ENCODE measurements around the gene CKLF.
"Not testable (repeated sequence)": the region's sequence is repeated elsewhere in the genome, so short reads cannot be mapped to it uniquely, and the experiment has no call there.

The CKLF gene

GRCh38 chr16:66542396-66542795, 10.0 kb upstream of the CKLF start:
- no peak for DNase-seq (ENCODE audit: low read depth, low spot score)

GRCh38 chr16:66543541-66543940, 8.8 kb upstream of the CKLF start:
- no peak for DNase-seq (ENCODE audit: low read depth, low spot score)

GRCh38 chr16:66544016-66544757, 8.2 kb upstream of the CKLF start:
- no peak for DNase-seq (ENCODE audit: low read depth, low spot score)

DNA sequence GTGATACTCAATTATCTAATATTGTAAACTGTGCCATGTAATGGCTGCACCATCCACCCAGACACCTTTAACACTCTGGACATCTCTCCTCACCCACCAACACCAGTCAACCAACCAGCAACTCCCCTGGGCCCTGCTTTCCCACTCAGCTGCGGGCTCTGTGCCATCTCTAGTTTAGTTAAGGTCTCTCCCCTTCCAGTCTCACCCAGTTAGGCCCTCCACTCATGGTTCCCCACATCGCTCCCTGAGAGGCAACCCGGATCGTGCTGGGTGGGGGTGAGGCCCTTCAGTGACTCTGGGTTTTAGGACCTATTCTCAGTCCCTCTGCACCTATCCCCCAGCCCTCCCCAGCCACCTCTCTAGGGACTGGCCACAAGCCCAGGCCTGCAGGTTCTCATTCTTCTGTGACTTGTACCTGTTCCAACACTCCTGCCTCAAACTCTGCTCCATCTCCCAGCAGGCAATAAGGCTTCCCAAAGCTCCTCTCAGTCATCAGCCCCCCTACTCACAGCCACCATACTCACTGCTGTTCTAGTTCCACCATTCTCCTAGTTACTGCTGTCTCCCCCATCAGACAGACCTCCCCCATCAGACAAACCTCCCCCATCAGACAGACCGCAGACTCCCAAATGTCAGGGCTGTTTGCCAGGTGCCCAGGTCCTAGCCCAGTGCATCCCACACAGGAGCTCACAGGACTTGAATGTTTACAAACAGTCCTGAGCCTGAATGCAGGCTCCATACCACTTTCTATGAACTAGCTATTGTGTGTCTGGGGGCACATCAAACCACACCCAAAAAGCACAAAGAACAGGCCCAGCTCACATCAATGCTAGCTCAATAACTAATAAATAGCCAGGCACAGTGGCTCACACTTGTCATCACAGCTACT, 5.0 kb upstream of the CKLF start:
- no peak for DNase-seq (ENCODE audit: low read depth, low spot score)

DNA sequence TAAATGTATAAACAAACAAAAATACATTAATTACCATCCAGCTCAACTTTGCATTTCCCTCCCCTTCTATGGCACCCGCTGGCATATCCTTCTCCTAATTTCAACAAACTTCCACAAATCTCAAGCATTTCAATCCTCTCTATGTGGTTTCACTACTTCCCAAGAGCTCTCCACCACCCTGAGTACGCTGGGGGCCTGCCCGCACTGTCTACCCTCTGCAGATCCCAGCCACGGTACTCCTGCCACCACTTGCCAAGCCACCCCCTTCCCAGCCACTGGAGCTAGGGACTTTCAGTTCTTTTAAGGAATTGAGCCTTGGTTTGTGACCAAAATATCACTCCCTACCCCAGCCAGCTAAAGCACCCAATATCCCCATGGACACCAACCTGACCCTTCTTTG, 4.3 kb upstream of the CKLF start:
- DNase-seq (ENCODE audit: low read depth, low spot score), result no peak

DNA sequence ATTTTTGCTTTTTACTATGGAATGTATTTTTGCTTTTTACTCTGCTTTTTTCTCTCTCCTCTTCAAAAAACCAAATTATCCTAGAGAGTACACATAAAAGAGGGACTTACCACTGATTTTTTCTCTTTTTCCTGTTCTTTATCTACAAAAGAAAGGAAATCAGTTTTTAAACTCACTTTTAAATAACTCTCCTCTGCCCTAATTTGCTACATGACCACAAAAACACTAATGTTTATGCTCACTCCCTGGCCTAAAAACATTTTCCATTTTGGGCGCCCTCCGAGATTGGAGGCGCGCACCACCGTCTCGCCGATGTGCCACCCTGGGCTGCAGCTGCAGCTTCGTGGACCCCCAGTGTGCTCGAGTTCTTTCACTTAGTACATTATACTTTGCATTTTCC, 3.5 kb upstream of the CKLF start:
- DNase-seq (ENCODE audit: low read depth, low spot score), result no peak

GRCh38 chr16:66549284-66550131, 2.9 kb upstream of the CKLF start, which contains the start of gene TK2:
Gene TK2 (minus strand): TSS chr16:66550122. CDS start chr16:66550061, 61 bp downstream.
- no peak for DNase-seq (ENCODE audit: low read depth, low spot score)

DNA sequence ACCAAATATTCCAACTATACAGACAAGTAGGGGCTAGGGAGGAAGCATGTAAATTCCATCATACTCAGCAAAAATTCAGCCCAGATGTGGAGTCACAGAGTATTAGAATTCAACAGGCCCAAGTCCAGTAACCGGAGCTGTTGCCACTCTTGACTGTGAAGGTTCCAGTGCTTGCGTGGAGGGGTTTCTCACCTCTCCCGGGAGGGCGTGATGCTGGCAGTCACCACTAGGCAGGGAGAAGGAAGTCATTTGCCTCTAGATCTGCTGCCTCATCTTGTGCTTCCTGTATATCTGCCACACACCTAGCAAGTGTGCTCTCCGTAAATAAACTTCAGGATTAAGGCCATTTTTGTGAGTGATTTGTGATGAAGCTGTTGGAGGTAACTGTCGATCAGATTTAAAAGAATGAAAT, 1.0 kb upstream of the CKLF start:
- DNase-seq (ENCODE audit: low read depth, low spot score), result no peak

DNA sequence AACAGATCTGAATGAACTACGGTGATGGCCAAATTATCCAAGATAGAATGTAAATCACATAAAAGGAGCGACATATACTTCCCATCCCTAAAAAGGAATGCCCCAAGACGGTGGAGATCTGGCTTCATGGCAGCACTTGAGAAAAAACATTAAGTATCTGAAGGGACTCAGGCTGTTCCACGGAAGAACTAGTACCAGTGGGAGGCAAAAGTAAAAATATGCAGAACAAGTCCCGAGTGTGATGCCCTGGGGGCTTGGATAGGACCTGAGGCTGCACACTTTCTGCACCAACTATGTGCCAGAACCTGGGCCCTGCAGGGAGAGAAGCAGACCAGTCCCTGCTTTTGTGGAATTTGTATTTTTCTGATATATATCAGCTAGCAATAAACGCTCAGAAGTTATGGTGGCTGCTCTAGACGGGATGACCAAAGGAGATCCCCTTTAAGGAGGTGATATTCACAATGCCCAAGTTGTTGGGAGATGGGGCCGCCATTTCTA, 539 bp upstream of the CKLF start:
- no peak for DNase-seq (ENCODE audit: low read depth, low spot score)

- no peak for DNase-seq (ENCODE audit: low read depth, low spot score)
Measured at GRCh38 chr16:66553223-66553622, 847 bp downstream of the CKLF start.

DNA sequence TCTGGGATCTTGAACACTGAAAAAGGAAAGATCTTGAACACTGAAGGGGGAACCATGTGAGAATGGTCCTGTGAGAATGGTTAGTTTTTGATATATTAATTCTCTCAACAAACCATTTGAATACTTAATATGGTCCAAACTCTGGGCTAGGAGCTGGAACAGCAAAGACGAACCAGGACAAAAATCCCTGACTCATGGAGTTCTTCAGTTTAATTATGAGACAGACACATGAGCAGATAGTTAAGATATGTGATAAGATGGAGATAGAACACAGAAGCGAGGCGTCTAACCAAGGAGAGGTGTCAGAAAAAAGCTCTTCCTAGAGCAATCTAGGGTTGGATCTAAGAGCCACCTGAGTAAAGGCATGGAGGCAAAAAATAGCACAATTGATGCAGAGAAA, 1.6 kb downstream of the CKLF start:
- DNase-seq (ENCODE audit: low read depth, low spot score), result no peak

DNA sequence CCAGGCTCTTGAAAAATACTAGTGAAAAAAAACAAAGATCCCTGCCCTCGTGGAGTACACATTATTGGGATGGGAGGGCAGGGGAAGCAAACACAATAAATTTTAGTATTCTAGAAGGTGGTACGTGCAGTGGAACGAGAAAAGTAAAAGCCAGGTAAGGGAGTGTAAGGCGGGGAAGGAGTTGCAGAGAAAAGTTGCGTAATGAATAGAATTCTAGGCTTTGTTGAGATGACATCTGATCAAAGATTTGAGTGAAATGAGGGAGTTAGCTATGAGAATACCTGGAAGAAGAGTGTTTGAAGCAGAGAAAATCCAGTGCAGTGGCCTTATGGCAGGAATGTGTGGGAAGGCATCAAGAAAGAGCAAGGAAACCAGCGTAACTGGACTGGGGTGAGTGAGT, 2.1 kb downstream of the CKLF start:
- no peak for DNase-seq (ENCODE audit: low read depth, low spot score)

DNA sequence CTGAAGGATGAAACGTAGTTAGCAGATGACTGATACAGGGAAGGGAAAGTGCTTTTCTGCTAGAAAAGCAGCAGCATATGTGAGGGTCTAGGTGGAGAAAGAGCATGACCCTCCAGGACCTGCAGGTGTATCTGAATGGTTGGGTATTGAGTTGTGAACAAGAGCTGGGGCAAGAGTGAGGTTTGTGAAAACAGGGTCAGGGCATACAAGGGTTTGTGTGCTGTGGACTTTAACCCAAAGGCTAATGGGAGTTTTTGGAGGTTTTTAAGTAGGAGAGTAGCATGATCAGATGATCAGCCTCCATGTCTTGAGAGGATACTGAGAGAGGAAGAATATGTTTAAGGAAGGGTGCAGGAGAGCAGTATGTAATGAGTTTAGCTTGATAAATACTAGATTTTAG, 7.7 kb downstream of the CKLF start:
- DNase-seq (ENCODE audit: low read depth, low spot score), result no peak

DNA sequence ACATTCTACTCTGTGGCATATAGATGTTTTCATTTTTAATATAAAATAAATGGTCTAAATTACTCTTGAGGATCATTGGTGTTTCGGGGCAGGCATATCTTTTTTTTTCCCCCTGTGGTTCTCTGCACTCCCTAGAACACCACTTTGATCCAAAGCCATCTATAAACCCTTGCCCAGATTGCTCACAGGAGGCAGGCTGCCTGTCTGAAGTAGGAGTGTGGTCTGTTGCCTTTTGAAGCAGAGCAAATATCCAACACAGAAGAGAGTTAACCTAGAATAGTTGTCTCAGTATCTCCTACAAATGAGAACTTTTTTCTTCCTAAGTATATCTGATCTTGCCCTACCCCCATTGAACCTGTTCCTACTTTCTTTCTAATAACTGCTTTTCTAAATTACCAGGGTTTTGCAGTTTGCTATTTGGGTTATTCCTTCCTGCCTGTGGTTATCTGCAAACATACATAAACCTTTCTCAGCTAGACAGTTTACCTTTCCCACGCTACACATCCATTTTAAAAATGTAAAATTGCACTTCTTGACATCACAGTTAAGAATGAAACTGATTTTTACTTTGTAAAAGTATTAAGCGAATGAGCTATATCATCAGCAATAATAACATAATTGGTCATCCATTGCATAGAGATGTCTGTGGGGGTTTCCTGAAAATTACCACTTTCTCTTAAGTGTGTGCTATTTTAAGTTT, 9.2 kb downstream of the CKLF start:
- no peak for DNase-seq (ENCODE audit: low read depth, low spot score)

DNA sequence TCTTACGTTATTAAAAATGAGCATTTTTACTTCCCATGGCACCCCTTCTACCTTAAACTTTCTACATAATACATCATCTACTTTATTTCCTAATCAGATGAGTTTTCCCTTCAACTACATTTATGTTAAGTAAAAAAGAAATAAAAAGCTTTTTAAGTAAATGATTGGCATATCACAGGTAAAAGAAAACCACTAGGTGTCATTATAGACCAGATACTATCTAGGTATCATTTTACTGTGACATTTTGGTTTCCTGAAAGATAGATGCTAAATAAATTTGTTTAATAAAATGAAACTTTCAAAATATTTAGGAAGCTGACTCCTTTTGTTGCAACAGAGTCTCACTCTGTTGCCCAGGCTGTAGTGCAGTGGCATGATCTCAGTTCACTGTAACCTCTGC, 10.0 kb downstream of the CKLF start:
- no peak for DNase-seq (ENCODE audit: low read depth, low spot score)

GRCh38 chr16:66562986-66563385, 10.6 kb downstream of the CKLF start:
- no peak for DNase-seq (ENCODE audit: low read depth, low spot score)

DNA sequence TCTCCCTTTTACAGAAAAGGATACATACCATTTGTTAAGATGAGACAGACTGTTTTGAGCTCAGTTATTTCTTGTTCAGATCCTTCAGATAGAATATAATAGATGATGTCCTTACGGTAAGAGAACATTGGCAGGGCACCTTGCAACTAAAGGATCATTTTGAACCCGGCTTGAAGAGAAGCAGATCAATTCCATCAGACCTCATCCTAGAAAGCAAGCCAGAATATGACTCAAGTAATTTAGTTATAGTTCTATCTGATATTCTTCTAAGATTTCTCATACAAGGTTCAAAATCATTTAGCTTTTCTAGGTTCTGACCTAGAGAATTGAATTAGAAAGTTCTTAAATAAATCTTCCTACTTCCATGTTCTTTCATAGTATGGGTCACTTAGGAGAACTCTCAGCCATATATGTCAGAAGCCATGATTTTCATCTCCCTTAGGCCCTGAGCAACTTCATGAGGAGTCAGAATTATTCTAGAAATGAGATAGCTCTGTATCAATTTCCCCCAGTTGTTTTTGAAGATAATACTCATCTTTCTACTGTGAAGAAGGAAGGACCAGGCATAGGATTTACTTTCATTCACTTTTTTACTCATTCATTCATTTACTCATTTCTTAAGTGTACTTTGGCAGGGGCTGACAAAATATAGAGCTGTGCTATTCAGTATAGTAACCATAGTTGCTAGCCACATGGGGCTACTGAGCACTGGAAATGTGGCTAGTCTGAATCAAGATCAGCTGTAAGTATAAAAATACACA, 11.4 kb downstream of the CKLF start:
- no peak for DNase-seq (ENCODE audit: low read depth, low spot score)

DNA sequence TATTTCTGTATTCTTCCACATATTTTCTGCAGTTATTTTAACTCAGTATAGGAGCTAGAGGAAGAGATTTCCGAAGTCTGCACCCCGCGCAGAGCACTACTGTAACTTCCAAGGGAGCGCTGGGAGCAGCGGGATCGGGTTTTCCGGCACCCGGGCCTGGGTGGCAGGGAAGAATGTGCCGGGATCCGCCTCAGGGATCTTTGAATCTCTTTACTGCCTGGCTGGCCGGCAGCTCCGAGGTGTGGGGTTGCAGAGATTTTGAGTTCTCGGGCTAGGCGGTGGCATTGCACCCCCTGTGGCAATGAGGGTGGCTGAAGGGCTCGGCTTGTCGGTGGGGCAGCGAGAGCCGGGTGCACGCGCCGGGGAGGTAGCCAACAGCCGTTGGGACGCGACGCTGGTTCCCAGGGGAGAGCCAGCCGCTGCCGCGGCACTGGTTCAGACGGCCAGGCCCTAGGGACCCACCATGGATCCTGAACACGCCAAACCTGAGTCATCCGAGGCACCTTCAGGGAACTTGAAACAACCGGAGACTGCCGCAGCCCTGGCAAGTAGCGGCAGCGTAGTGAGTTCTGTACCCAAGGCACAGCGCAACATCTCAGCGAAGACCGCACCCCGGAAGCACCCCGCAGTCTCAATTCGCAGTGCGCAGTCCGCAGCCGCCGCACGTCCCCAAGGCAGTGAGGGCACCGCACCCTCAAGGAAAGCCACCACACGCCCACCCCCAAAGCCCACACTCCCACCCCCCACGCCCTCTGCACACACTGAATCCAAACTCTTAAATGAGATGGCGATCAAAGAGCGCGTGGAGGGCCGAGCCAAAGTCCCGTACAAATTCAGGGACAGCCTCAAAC, 13.9 kb downstream of the CKLF start, which contains the start of gene CMTM1:
Gene CMTM1, plus strand, starts transcription at position 389 of the 851 bp plus-strand sequence. Its CDS starts 75 bp downstream, at position 464.
- no peak for DNase-seq (ENCODE audit: low read depth, low spot score)

DNA sequence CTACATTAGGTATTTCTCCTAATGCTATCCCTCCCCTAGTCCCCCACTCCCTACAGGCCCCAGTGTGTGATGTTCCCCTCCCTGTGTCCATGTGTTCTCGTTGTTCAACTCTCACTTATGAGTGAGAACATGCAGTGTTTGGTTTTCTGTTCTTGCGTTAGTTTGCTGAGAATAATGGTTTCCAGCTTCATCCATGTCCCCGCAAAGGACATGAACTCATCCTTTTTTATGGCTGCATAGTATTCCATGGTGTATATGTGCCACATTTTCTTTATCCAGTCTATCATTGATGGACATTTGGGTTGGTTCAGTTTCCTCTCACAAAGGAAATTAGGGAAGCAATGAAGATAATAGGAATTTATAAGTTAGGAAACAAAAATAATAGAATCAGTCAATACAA, 14.9 kb downstream of the CKLF start:
- DNase-seq (ENCODE audit: low read depth, low spot score), result not testable (repeated sequence)
